ENCODE data around the gene CHTOP. TPM values are rescaled to one million over a fixed set of nuclear protein-coding genes. Genes with fewer than 3 reads are reported as not detected.

CHTOP gene, protein sequence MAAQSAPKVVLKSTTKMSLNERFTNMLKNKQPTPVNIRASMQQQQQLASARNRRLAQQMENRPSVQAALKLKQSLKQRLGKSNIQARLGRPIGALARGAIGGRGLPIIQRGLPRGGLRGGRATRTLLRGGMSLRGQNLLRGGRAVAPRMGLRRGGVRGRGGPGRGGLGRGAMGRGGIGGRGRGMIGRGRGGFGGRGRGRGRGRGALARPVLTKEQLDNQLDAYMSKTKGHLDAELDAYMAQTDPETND
- 23.0 and 33.6 TPM in 2 replicates for total RNA-seq

DNA sequence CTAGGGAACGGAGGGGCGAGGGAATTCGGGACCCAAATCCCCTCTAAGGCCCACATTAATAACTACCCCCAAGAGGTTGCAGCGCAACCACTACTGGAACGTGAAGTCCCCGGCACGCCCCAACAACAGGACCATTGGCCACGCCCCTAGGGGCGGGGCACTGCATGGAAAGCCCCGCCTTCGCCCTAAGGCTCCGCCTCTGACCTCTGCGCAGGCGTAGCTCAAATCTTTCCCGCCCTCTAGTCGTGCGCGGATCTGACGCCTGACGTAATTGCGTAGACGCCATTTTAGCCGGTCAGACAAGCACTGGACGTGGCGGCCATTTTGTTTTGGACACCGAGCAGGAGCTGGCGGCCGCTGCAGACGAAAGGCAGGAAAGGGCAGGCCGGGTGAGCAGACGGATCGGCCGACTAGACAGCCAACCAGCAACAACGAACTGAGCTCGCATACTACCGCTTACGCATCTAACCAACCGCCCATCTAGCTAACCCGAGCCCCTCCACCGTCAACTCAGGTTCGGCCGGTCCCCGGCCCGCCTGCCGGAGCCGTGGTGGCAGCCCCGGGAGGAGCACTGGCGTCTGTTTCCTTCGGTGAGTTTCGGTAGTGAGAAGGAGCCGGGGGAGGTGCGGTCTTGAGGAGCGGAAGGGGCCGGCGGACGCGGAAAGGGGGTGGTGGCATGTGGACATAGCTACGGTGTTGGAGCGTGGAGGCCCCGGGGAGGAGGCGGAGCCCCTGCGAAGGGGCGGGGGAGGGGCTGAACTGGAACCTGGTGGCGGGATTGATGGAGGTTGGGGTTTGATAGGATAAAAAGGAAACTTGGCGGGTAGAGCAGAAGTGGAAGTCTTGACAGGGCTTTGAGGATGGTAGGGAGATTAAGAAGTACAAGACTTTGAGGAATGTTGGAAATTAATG, at the start of gene CHTOP:
Gene CHTOP, plus strand, starts transcription at position 313 of the 912 bp plus-strand sequence. CDS start 2,523 bp downstream, outside the sequence.

DNA sequence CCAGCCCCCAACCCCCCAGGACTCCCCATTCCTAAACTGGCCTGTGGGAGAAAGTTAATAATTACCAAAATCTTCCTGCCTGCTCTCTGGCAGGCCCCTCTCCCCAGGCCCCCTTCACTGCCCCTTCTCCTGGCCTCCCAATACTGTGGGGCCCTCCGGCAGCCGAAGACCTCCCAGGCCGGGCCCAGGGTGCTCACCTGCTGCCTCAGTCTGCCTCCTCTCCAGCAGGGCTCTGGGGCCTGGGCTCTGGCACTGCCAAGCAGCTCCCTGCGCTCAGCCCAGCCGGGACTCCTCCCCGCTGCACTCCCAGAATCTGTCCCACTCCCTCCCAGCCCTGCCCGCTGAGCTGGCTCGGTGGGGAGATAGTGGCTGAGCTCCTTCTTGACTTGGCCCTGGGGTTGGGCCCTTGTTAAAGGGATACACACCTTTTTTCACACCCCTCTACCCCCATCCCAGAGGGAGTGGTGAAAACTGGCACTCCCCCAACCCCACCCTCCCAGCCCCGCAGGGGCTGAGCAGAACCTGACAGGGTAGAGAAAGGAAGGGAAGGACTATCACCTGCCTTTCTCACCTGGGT, 21.0 kb upstream of the CHTOP start, which contains the start of gene S100A16:
Gene S100A16, minus strand, starts transcription at position 383 of the 577 bp plus-strand sequence. CDS start 4,986 bp downstream, outside the sequence.

DNA sequence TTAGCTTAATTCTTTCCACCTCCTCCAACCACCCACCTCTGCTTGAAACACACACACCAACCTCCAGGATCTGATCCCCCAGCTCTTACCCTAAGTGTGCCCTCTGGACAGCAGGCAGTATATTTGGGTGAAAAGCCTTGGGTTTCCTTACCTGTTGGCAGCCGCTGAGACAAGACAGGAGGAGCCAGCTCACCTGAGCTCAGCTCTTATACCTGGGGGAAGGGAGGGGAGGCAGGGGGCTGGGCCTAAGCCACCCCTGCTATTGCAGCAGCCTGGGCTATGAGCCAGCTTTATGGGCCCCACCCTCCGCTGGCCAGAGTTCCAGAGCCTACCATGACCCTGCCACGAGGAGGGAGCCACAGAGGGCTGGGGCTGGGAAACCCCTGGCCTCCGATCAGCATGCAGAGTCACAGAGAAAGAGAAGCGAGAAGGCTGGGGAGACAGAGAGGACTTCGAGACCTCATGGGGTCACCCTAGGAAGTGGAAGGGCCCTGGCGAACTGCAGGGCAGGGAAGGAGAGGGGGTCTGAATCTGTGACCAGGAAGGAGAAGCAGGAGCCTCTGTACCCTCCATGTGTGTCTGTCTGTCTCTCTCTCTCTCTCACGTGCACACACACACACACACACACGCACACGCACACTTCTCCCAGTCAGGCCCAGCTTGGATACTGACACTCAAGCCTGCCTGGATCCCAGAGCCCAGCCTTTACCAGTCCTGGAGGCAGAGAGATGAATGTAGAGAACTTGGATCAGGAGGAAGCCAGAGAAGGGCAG, 17.5 kb upstream of the CHTOP start, which contains the start of gene S100A14:
Gene S100A14, minus strand, starts transcription at position 182 of the 773 bp plus-strand sequence. CDS start 467 bp downstream, outside the sequence.

DNA sequence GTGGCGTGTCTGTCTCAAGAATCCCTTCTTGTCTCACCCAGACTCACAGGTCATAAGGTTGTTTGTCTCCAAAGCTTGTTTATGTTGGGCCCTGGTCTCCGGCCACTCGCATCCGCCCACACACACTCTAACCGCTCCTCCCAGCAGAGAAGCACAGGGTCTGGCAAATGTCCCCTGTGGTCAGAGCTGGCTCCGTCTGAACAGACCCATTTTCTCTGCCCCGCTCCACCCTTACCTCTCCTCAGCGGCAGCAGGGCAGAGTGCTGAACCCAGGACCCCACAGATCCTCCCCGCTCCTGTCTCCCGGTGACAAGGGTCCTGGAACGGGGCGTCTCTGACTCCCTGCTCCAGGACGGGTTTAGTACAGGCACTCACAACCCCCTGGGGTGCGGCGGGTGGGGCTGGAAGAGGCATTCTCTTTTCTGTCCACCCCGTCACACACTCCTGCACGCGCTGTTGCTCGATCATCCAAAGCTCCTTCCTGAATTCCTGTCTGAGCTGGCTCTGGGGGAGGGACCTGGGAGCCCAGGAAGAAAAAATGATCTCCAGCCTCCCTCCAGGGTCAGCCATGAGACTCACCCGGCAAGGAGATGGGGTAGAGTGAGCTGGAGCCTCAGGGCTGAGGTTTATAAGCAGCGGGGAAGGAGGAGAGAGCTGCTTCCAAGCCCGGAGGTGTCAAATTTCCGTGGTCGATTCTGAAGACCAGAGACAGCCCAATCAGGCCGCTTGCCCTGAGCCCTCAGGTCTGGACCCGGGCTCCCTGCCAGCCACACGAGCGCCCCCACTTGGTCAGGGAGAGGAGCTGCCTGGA, 6.8 kb upstream of the CHTOP start, which contains the start of gene S100A13:
Gene S100A13, minus strand, starts transcription at position 602 of the 811 bp plus-strand sequence. CDS start 1,033 bp downstream, outside the sequence.

DNA sequence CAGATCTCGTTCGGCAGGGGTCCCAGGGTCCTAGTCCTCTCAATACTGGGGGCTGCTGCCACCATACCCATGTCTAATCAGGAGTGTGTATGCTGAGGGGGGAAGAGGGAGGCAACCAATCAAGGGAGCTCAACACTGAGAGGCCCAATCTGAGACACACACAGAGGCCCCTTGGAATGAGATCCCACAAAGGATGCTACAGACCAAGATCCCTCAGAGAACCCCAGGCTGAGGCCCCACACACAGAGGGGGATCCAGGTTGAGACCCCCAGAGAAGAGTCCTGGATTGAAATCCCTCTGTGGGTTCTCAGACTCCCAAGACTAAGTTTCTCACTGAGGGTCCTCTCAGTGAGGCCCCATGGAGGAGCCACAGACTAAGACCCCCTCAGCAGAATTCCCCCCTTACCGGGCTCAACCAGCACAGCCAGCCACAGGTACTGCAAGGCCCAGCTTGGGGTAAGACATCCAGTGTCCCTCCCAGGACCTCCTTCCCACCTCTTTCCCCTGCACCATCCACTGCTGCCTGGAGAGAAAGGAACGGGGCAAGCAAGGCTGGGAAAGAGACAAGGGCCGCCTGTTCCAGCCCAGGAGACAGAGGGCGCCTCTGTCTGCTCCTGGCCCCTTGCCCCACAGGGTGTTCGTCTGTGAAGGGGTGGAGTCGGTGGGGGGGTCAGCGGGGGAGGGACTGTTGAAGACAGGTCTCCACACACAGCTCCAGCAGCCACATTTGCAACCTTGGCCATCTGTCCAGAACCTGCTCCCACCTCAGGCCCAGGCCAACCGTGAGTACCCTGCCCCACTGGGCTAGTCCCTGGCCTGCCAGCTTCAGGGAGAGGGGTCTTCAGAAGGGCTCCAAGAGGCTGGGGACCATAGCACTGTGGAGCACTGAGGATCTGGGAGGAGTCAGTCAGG, 5.9 kb upstream of the CHTOP start, which contains the start of gene S100A1:
Gene S100A1, plus strand, starts transcription at position 720 of the 912 bp plus-strand sequence. CDS start 2,088 bp downstream, outside the sequence.

DNA sequence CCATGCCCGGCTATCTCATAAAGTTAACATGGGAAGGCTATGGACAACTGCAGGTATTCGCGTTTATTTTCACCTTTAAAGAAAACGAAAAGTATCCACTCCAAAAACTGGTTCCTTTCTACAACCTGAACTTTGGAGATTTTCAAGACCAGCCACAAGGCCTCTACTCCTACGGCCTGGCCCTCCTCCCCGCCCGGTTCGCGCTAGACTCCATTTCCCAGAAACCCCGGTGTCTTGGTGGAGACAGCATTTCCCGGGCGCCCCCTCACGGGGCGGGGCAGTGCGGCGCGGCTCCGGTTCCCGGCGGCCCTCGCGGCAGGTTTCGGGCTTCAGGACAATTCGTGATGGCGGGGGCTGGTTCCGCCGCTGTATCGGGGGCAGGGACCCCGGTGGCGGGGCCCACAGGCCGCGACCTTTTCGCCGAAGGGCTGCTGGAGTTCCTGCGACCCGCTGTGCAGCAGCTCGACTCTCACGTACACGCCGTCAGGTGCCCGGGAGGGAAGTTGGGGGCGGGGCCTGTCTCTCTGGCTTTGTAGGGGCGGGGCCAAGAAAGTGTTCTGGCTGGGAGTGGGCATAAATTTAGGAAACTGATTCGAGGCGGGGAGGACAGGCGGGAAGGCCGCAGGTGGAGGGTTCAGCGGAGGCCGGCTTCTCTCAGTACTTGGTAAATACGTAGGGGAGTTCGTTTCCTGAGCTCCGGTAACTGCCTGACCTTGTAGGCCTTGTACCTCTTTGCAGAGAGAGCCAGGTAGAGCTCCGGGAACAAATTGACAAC, 24.7 kb downstream of the CHTOP start, which contains the start of gene SNAPIN:
Gene SNAPIN, plus strand, starts transcription at position 304 of the 775 bp plus-strand sequence. Its CDS starts 41 bp downstream, at position 345.

DNA sequence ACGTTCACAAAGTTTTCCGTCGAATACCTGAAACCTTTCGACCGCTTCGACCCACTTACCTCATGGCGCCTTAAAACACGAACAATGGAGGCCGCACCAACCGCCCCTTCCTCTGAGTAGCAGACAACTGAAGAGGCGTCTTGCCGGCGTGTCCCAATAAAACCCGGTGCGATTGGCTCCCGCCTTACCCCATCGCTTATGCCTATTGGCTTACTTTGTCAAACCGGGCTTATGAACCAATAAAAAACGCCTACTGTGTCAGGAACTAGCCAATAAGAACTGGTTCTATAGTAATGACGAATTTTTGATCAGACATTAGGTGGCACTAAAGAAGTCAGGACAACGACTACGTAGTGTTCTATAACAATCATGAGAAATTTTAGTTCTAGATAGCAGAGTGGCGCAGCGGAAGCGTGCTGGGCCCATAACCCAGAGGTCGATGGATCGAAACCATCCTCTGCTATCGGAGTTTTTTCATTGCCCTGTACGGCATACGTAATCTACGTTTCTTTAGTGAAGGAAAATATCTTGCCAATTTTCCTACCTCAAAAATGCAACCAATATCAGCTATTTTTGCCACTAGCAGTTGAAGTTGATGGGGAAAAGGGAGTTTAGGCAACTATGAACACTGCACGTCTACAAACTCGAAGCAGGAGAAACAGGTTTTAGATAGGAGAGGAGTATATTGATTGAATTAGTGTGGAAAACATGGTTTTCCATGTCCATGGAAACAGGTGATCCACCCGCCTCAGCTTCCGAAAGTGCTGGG, 37.2 kb downstream of the CHTOP start, which contains the start of gene ILF2:
Gene ILF2, minus strand, starts transcription at position 135 of the 769 bp plus-strand sequence. Its CDS starts 71 bp downstream, at position 64.

DNA sequence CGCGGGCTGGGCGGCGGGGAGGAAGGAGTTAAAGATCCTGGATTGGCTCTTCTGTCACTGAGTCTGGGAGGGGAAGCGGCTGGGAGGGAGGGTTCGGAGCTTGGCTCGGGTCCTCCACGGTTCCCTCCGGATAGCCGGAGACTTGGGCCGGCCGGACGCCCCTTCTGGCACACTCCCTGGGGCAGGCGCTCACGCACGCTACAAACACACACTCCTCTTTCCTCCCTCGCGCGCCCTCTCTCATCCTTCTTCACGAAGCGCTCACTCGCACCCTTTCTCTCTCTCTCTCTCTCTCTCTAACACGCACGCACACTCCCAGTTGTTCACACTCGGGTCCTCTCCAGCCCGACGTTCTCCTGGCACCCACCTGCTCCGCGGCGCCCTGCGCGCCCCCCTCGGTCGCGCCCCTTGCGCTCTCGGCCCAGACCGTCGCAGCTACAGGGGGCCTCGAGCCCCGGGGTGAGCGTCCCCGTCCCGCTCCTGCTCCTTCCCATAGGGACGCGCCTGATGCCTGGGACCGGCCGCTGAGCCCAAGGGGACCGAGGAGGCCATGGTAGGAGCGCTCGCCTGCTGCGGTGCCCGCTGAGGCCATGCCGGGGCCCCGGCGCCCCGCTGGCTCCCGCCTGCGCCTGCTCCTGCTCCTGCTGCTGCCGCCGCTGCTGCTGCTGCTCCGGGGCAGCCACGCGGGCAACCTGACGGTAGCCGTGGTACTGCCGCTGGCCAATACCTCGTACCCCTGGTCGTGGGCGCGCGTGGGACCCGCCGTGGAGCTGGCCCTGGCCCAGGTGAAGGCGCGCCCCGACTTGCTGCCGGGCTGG, 44.9 kb downstream of the CHTOP start, which contains the start of gene NPR1:
Gene NPR1, plus strand, starts transcription at position 170 of the 818 bp plus-strand sequence. Its CDS starts 421 bp downstream, at position 591.

Other genes starting within 250 kb of the CHTOP start
- gene S100A8, start 243.0 kb upstream of the CHTOP start, total RNA-seq = not detected in 2 replicates
- not detected in 2 replicates for gene S100A7A, start 217.5 kb upstream of the CHTOP start, total RNA-seq
- gene S100A7, start 173.4 kb upstream of the CHTOP start, total RNA-seq = not detected in 2 replicates
- 1,776 and 1,851 TPM in 2 replicates for gene S100A6, start 98.1 kb upstream of the CHTOP start, total RNA-seq
- gene S100A5, start 93.1 kb upstream of the CHTOP start, total RNA-seq = not detected in 2 replicates
- gene S100A4, start 88.3 kb upstream of the CHTOP start, total RNA-seq = 514 and 844 TPM in 2 replicates
- gene S100A3, start 84.8 kb upstream of the CHTOP start, total RNA-seq = 2.8 and 8.6 TPM in 2 replicates
- 3.3 and 6.0 TPM in 2 replicates for gene S100A2, start 68.2 kb upstream of the CHTOP start, total RNA-seq
- 255 and 277 TPM in 2 replicates for gene S100A16, start 20.9 kb upstream of the CHTOP start, total RNA-seq
- 0.33 TPM in 1 of 2 replicates, not detected in the other for gene S100A14, start 17.7 kb upstream of the CHTOP start, total RNA-seq
- gene S100A13, start 6.6 kb upstream of the CHTOP start, total RNA-seq = 81.7 and 205 TPM in 2 replicates
- 0.17 TPM in 1 of 2 replicates, not detected in the other for gene S100A1, start 5.6 kb upstream of the CHTOP start, total RNA-seq
- gene SNAPIN, start 24.6 kb downstream of the CHTOP start, total RNA-seq = 65.5 and 73.7 TPM in 2 replicates
- gene ILF2, start 36.9 kb downstream of the CHTOP start, total RNA-seq = 148 and 229 TPM in 2 replicates
- 0.58 and 2.6 TPM in 2 replicates for gene NPR1, start 44.6 kb downstream of the CHTOP start, total RNA-seq
- 45.1 and 52.9 TPM in 2 replicates for gene INTS3, start 94.0 kb downstream of the CHTOP start, total RNA-seq
- gene SLC27A3, start 141.3 kb downstream of the CHTOP start, total RNA-seq = 18.0 and 35.6 TPM in 2 replicates

All from smooth muscle cell of trachea (primary cell).